Activated T-cell treated with anti-CD3 and anti-CD28 coated beads for 48 hours (primary cell): ENCODE data around the gene LIN37.
A peak's percentile ranks its signal among the peaks of the same experiment; 100 is the strongest.

Experiments
- DNase-seq: peaks from one replicate; pipeline ENCODE4 v3.0.0-alpha.2; 2020; ENCODE audit warnings: low read depth

Gene LIN37

GRCh38 chr19:35775046-35775297 lies 26.6 kb downstream of the LIN37 start:
- DNase-seq: no peak

GRCh38 chr19:35775298-35776101 lies 27.1 kb downstream of the LIN37 start, which contains the start of gene ARHGAP33:
Gene ARHGAP33, plus strand, starts transcription at chr19:35775564. Its CDS starts 95 bp downstream, at chr19:35775659.
- DNase-seq: peak; percentile 99

DNA sequence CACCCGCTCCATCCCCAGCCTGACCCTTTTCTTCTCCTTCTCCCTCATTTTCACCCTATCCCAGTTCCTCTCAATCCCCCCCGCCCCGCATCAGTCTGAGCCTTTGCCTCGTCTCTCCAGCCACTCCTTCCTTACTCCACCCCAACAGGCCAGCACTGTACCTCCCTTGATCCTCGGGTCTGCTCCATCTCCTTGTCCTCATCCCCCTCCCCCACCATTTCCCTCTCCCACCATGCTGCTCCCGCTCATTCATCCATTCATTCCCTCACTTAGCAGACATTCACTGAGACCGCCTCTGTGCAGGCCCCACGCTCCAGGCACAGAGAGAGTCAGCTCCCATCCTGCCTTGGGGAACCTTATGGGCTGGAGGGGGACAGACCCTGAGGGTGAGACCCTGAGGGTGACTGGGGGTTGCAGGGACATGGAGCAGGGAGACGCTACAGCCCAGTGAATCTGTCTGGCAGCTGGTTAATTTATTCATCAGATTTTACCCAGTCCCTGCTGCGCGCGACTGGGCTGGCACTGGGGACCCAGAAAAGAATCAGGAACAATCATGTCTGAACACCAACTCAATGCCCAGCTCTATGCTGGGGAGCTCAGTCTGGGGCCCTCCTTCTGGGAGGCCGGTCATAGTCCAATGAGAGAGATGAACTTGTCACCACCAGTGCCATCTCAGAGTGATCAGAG lies 27.9 kb downstream of the LIN37 start:
- no peak for DNase-seq

GRCh38 chr19:35777086-35777841 lies 28.9 kb downstream of the LIN37 start:
- no peak for DNase-seq

DNA sequence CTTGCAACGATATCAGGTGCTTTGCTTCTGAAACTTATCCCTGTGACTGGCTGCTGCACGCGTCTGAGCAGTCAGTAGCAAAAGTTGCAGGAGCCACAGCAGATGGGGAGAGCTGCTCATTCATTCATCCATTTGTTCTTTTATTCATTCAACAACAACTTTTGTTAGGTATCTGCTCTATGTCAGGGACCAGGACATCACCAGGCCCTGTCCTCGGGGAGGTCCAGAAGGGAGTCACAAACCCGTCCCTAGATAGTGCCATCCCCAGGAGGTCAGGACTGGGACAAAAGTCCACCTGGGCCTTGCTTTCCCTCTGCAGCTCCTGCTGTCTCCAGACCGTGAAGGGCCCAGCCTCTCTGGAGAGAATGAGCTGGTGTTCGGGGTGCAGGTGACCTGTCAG lies 29.6 kb downstream of the LIN37 start:
- no peak for DNase-seq

DNA sequence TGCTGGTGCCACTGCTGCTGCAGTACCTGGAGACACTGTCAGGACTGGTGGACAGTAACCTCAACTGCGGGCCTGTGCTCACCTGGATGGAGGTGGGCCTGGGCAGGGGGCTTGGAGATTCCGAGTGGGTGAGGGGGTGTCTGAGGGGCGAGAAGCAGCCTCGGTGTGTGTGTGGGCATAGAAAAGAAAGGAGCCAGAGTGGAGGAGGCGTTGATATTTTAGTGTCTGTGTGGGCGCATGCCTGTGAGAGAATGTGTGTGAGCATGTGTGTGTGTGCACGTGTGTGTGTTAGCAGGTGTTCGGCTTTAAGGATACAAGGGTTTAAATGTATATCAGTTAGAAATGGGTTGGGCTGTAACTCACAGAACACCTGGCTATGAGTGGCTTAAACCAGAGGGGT lies 30.7 kb downstream of the LIN37 start:
- DNase-seq: no peak

GRCh38 chr19:35780058-35780457 lies 31.7 kb downstream of the LIN37 start:
- DNase-seq: no peak

GRCh38 chr19:35780717-35781116 lies 32.3 kb downstream of the LIN37 start:
- DNase-seq: no peak

DNA sequence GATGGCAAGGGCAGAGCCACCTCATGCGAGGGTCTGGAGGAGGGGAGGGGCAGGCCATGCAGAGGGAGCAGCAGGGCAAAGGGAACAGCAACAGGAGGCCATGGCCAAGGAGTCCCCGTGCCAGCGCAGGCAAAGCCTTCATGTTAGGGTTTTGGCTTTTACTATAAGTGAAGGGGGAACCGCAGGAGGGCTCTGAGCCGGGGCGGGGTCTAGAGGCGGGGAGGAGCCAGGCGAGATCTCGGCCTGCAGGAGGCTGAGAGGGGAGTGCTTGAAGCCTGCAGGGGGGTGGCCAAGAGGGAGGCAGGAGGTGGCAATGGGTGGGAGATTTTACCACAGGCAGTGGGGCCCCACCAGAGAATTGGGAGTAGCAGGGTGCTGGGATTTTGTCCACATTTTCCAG lies 33.3 kb downstream of the LIN37 start:
- DNase-seq: no peak

DNA sequence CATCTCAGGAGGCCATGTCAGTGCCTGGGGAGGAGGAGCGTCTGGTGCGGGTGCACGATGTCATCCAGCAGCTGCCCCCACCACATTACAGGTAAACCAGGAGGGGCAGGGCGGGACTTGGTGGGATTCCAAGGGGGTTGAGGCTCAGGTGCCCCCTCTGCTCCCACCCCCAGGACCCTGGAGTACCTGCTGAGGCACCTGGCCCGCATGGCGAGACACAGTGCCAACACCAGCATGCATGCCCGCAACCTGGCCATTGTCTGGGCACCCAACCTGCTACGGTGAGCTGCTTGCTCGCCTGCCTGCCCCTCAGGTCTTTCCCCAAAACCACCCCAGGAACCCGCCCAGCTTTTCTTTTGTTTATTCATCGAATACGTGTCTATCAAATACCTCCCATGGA lies 34.2 kb downstream of the LIN37 start:
- DNase-seq: no peak

- no peak for DNase-seq
Measured at GRCh38 chr19:35783469-35784434, 35.4 kb downstream of the LIN37 start.

GRCh38 chr19:35784503-35785338 lies 36.3 kb downstream of the LIN37 start:
- DNase-seq: no peak

DNA sequence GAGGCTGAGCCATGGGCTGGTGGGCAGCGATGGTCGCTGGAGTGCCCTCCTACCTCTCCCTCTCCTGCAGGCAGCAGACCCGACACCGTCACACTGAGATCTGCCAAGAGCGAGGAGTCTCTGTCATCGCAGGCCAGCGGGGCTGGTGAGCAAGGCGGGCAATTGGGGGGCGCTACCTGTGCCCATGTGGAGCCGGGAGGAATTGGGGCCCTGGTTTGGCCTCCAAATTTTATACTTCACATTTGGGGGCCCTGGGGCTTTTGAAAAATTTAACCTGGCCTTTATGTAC lies 36.9 kb downstream of the LIN37 start:
- DNase-seq: no peak

GRCh38 chr19:35786299-35787160 lies 38.2 kb downstream of the LIN37 start:
- DNase-seq: no peak

DNA sequence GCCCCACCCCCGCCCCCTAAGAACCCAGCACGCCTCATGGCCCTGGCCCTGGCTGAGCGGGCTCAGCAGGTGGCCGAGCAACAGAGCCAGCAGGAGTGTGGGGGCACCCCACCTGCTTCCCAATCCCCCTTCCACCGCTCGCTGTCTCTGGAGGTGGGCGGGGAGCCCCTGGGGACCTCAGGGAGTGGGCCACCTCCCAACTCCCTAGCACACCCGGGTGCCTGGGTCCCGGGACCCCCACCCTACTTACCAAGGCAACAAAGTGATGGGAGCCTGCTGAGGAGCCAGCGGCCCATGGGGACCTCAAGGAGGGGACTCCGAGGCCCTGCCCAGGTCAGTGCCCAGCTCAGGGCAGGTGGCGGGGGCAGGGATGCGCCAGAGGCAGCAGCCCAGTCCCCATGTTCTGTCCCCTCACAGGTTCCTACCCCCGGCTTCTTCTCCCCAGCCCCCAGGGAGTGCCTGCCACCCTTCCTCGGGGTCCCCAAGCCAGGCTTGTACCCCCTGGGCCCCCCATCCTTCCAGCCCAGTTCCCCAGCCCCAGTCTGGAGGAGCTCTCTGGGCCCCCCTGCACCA lies 38.9 kb downstream of the LIN37 start:
- no peak for DNase-seq

DNA sequence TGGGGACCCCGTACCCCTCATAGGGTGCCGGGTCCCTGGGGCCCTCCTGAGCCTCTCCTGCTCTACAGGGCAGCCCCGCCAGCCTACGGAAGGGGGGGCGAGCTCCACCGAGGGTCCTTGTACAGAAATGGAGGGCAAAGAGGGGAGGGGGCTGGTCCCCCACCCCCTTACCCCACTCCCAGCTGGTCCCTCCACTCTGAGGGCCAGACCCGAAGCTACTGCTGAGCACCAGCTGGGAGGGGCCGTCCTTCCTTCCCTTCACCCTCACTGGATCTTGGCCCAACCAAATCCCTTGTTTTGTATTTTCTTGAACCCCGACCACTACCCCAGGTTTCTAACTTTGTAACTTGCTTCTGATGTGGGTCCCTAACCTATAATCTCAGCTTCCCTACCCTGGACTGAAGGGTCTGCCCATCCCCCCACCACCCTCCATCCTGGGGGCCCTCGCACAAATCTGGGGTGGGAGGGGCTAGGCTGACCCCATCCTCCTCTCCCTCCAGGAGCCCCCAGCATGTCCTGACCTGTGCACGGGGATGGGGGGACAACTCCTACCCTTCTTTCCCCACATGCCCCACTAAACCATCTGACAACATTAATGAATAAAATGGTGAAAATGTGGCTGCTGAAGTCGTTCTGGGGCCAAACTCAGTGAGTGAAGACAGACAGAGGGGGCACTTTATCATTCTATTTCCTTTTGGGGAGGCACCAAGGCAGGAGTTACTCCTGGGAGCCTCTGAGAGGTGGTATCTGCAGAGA lies 40.0 kb downstream of the LIN37 start:
- DNase-seq: no peak

DNA sequence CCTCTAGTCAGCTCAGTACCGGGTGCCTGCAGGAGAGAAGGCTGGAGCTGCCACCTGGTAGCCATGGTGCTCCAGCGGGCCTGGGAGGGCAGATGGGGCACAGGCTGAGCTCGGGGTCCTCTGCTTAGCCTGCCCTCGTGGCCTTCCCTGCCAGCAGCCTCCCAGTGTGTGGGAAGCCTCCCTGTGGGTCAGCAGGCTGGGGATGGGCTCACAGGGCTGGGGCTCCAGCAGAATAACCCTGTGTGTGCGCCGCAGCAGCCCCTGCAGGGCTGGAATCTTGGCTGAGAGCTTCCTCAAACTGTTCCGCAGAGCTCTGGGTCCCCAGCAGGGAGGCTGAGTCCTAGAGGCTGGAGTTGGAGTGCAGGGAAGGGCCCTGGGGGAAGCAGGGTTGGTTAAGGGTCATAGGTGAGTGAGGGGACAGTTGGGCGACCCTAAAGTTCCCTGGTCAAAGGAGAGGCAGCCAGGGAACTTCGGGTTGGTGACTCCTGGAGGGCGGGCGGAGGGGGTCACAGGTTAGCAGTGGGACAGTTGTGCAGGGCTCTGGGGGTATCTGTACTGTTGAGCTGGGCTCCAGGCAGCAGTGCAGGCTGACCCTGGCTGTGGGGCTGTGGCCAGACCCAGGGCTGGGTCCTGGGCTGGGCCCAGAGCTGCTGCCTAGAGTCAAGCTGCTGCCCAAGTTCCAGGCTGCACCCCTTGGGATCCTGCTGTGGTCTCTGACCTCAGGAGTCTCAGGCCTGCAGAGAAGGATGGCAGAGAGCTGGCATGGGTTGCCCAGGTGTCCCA lies 41.0 kb downstream of the LIN37 start:
- no peak for DNase-seq
